GM12878 (cell line): ENCODE data around the gene ZNF554. TPM values are rescaled to one million over a fixed set of nuclear protein-coding genes. Genes with fewer than 3 reads are reported as not detected.

Source experiments
- ATAC-seq: fragments of 200-7000 bp; cut with Tn5 transposase; 3 replicates; pipeline ENCODE4 v1.9.1; 2020; ENCODE audit warnings: mild to moderate bottlenecking, moderate library complexity
- BruUV-seq: library from RNA; stranded (reverse); fragments of 400-500 nt; replicated peaks from 2 replicates; lab custom pipeline; 2021; lab: Mats Ljungman, UMichigan
- CTCF ChIA-PET: fragments of 300-600 bp; sonication (Branson Sonifier 250); formaldehyde crosslinking; extraction: SDS; loops from one replicate; lab custom pipeline; 2021; ENCODE audit warnings: inconsistent platforms; lab: Yijun Ruan, JAX
- POLR2A ChIA-PET: fragments of 350-600 bp; formaldehyde crosslinking; extraction: SDS; loops from one replicate; lab custom pipeline; 2021; ENCODE audit warnings: inconsistent platforms; lab: Charles Lee
- RAD21 ChIA-PET: fragments of 300-600 bp; sonication (Branson Sonifier 250); formaldehyde crosslinking; loops from one replicate; lab custom pipeline; 2023; ENCODE audit warnings: antibody characterized with exemption; ENCODE audit not compliant: unreplicated experiment; lab: Charles Lee
- SMC1A ChIA-PET: fragments of 300-600 bp; sonication (Branson Sonifier 250); formaldehyde crosslinking; loops from one replicate; lab custom pipeline; 2023; ENCODE audit not compliant: unreplicated experiment, uncharacterized antibody; lab: Charles Lee
- DNase-seq: peaks from one replicate; pipeline ENCODE4 v3.0.0-alpha.2; 2011; ENCODE audit warnings: low read depth, low spot score
- FAIRE-seq: peaks from 3 replicates; lab custom pipeline; 2011; peaks lifted over from hg19 to GRCh38; lab: Jason Lieb, UNC
- H2AFZ ChIP-seq: 2 replicates; pipeline ENCODE4 v1.6.0; 2011; ENCODE audit warnings: low read depth, low read length, control low read depth; ENCODE audit not compliant: control insufficient read depth
- H3K27ac ChIP-seq: 2 replicates; pipeline ENCODE4 v1.5.1; 2011; ENCODE audit warnings: control low read depth; ENCODE audit not compliant: control insufficient read depth, insufficient read depth
- H3K27me3 ChIP-seq, 2 experiments: replicated peaks in 1 of 2; 2 replicates each; pipeline versions ENCODE4 v1.6.0 to v1.6.1; 2011; ENCODE audit warnings: low read length in 1 of 2; ENCODE audit not compliant: control insufficient read depth in 2 of 2, insufficient read depth in 2 of 2
- H3K36me3 ChIP-seq, 2 experiments: 2 replicates each; pipeline ENCODE4 v1.5.1; 2011; ENCODE audit warnings: low read length in 1 of 2; ENCODE audit not compliant: control insufficient read depth in 2 of 2, insufficient read depth in 2 of 2
- H3K4me1 ChIP-seq: 2 replicates; pipeline ENCODE4 v1.6.1; 2011; ENCODE audit warnings: mild to moderate bottlenecking, low read length, moderate library complexity, mixed read lengths; ENCODE audit not compliant: control insufficient read depth, insufficient read depth
- H3K4me2 ChIP-seq: 2 replicates; pipeline ENCODE4 v1.6.0; 2011; ENCODE audit warnings: control low read depth; ENCODE audit not compliant: control insufficient read depth, insufficient read depth
- H3K4me3 ChIP-seq: fragments of 200-600 bp; sonication (generic); 2 replicates; pipeline ENCODE4 v1.5.1; 2016
- H3K79me2 ChIP-seq: 2 replicates; pipeline ENCODE4 v1.6.0; 2011; ENCODE audit warnings: low read length; ENCODE audit not compliant: control insufficient read depth, insufficient read depth
- H3K9ac ChIP-seq: 2 replicates; pipeline ENCODE4 v1.8.0; 2011; ENCODE audit warnings: low read length, control low read depth, mixed read lengths; ENCODE audit not compliant: control insufficient read depth, insufficient read depth
- H3K9me3 ChIP-seq: replicated peaks from 3 replicates; pipeline ENCODE4 v1.5.1; 2011; ENCODE audit warnings: mild to moderate bottlenecking, low read length; ENCODE audit not compliant: control insufficient read depth, insufficient read depth
- H4K20me1 ChIP-seq: 2 replicates; pipeline ENCODE4 v1.6.0; 2011; ENCODE audit not compliant: control insufficient read depth, insufficient read depth
- CBX5 ChIP-seq: sonication (generic); IDR thresholded peaks from 2 replicates; pipeline ENCODE4 v1.6.1; 2016; ENCODE audit warnings: low read depth, moderate library complexity, mild to moderate bottlenecking, inconsistent platforms
- CREM ChIP-seq: IDR thresholded peaks from 2 replicates; pipeline ENCODE4 v1.6.1; 2014; ENCODE audit warnings: antibody characterized with exemption, low read depth
- FOXK2 ChIP-seq: fragments of 450-650 bp; IDR thresholded peaks from 2 replicates; pipeline ENCODE4 v1.6.1; 2017; ENCODE audit warnings: mild to moderate bottlenecking, moderate library complexity
- JUND ChIP-seq: IDR thresholded peaks from 2 replicates; pipeline ENCODE4 v1.6.1; 2012; ENCODE audit warnings: low read depth, mild to moderate bottlenecking, low read length, improper control_type of control experiment, moderate library complexity
- KAT2A ChIP-seq: conservative IDR thresholded peaks from 2 replicates; pipeline ENCODE4 v1.6.1; 2011; ENCODE audit warnings: low read depth, low read length; ENCODE audit not compliant: control insufficient read depth
- SIX5 ChIP-seq: IDR thresholded peaks from 2 replicates; pipeline ENCODE4 v1.6.1; 2011; ENCODE audit warnings: mild to moderate bottlenecking, low read depth, low read length, moderate library complexity; ENCODE audit not compliant: severe bottlenecking
- SMARCA5 ChIP-seq: fragments of 450-650 bp; IDR thresholded peaks from 2 replicates; pipeline ENCODE4 v1.6.1; 2017; ENCODE audit warnings: mild to moderate bottlenecking
- ZNF207 ChIP-seq: fragments of 450-650 bp; IDR thresholded peaks from 2 replicates; pipeline ENCODE4 v1.6.1; 2014; ENCODE audit warnings: antibody characterized with exemption, mild to moderate bottlenecking, borderline replicate concordance
- WGBS: methylation state at CpG from one replicate; pipeline ENCODE4 v1.1.6; 2016; ENCODE audit warnings: low lambda C conversion rate; ENCODE audit not compliant: insufficient replicate concordance, insufficient coverage; ENCODE audit errors: missing lambda C conversion rate; 5-methylcytosine and 5-hydroxymethylcytosine counted together
- in situ Hi-C: fragments of 300-500 bp; cut with MboI; formaldehyde crosslinking; loops from 9 replicates; pipeline ENCODE4 v1.14.3; 2018; ENCODE audit warnings: mixed read lengths
- intact Hi-C: fragments of 100-400 bp; cut with micrococcal nuclease; formaldehyde crosslinking; loops from one replicate; pipeline ENCODE4 v1.14.2; 2022; ENCODE audit not compliant: unreplicated experiment
- polyA plus RNA-seq, 11 experiments: library from polyadenylated mRNA; depleted of rRNA in 4 of 11; unstranded in 6 of 11; stranded (reverse) in 5 of 11; fragments of >200 nt; fragmentation: Nextera tagmentation in 4 of 11; fragmentation: Illumina TruSeq in 1 of 11; extraction: Ambion mirVana in 4 of 11; extraction: Trizol in 1 of 11; gene quantifications; 1 replicate in 1 of 11; 2 replicates in 10 of 11; pipeline versions ENCODE4 v1.2.1 to v1.2.3, GENCODE V29; 2011 to 2016; ENCODE audit warnings: inconsistent platforms in 2 of 11, missing spikeins in 2 of 11, low read depth in 1 of 11
- total RNA-seq, 4 experiments: library from RNA; depleted of rRNA in 3 of 4; stranded (reverse); fragments of >200 nt in 3 of 4; fragmentation: Illumina TruSeq in 1 of 4; extraction: Trizol in 1 of 4; gene quantifications; 2 replicates each; pipeline versions ENCODE4 v1.2.1 to v1.2.3, GENCODE V29; 2013 to 2021
- TF ChIP-seq, protein P1 (sequence below): fragments of 450-650 bp; IDR thresholded peaks from 2 replicates; pipeline ENCODE4 v1.6.1; 2017; ENCODE audit warnings: mild to moderate bottlenecking

The ZNF554 gene
- total and polyA plus RNA-seq, 10 of the 15 experiments (the other 5 are each of a cell fraction or from before 2014, with no cell fraction given) = 0.19 to 2.1 (median 1.4) TPM

- Histone ChIP-seq H3K4me1 (no peaks in the 10 kb centered on the region), H3K27ac (no peak overlapping the region), H3K27me3 (no peaks in the 10 kb centered on the region), H3K4me2 (no peak overlapping the region), H3K79me2 (no peaks in the 10 kb centered on the region), H3K9ac (no peak overlapping the region), H2AFZ (no peak overlapping the region), H3K36me3 (peaks cover 17 to 33% of the 10 kb centered on the region in 2 experiments), H3K4me3 (no peak overlapping the region), H3K9me3 (no peaks in the 10 kb centered on the region; the same call in 2 of the 3 replicates), H4K20me1 (no peaks in the 10 kb centered on the region)
- FAIRE-seq (no peak), ATAC-seq (no peak), DNase-seq (no peak)
- POLR2A ChIA-PET = interaction anchor here (1.2 kb wide), 1 partner anchor 11 kb away, joined by 3 read pairs; no protein-coding TSS in a partner anchor
- no TSS peak for BruUV-seq
- 94% methylated on average over 7 of the region's 7 CpGs for WGBS
- RAD21 ChIA-PET = no interaction called here
- intact Hi-C loops (no loop called here), in situ Hi-C loops (no loop called here)
- SMC1A ChIA-PET = no interaction called here
- CTCF ChIA-PET = no interaction called here
- TF ChIP-seq CREM (no peak), JUND (no peak), SIX5 (no peak), CBX5 (no peak), ZNF207 (no peak), KAT2A (no peak), FOXK2 (no peak), SMARCA5 (no peak)
- TF ChIP-seq, protein P1, sequence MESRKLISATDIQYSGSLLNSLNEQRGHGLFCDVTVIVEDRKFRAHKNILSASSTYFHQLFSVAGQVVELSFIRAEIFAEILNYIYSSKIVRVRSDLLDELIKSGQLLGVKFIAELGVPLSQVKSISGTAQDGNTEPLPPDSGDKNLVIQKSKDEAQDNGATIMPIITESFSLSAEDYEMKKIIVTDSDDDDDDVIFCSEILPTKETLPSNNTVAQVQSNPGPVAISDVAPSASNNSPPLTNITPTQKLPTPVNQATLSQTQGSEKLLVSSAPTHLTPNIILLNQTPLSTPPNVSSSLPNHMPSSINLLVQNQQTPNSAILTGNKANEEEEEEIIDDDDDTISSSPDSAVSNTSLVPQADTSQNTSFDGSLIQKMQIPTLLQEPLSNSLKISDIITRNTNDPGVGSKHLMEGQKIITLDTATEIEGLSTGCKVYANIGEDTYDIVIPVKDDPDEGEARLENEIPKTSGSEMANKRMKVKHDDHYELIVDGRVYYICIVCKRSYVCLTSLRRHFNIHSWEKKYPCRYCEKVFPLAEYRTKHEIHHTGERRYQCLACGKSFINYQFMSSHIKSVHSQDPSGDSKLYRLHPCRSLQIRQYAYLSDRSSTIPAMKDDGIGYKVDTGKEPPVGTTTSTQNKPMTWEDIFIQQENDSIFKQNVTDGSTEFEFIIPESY = no peak
Measured at GRCh38 chr19:2798733-2799132, 20.9 kb upstream of the ZNF554 start.
